GM19324 (cell line): Measurements from ENCODE around the gene C8A.

Experiments used
- ATAC-seq: cut with Tn5 transposase; IDR thresholded peaks from one replicate; pipeline ENCODE4 v1.9.1; 2021; ENCODE audit warnings: mild to moderate bottlenecking, moderate library complexity; ENCODE audit not compliant: unreplicated experiment, low FRiP score

C8A gene

DNA sequence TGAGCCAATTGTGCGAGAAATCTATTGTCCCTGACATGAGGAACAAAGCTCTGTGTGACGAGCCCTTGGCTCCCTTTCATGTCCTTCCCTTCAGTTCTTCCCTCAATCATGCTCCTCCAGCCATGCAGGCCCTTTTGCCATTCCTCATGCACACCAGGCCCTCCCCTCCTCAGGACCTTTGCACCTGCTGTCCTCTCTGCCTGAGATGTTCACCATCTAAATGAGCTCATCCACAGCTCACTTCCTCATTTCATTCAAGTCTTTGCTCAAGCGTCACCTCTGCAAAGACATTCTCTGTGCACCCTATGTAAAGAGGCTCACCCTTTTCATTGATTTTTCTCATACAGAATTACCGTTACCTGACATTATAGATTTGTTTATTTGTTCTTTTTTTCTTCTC lies 67.5 kb downstream of the C8A start:
- ATAC-seq = no peak

DNA sequence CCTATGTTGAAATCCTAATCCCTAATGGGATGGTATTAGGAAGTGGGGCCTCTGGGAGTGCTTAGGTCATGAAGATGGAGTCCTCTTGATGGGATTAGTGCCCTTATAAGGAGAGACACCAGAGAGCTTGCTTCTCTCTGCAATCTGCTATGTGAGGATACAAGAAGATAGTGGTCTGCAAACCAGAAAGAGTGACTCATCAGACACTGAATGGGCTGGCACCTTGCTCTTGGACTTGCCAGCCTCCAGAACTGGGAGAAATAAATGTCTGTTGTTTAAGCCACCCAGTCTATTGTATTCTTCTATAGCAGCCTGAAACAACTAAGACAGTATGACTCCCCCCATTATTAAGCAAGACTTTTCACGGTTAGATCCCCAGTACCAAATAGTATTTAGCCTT lies 67.9 kb downstream of the C8A start:
- no peak for ATAC-seq

DNA sequence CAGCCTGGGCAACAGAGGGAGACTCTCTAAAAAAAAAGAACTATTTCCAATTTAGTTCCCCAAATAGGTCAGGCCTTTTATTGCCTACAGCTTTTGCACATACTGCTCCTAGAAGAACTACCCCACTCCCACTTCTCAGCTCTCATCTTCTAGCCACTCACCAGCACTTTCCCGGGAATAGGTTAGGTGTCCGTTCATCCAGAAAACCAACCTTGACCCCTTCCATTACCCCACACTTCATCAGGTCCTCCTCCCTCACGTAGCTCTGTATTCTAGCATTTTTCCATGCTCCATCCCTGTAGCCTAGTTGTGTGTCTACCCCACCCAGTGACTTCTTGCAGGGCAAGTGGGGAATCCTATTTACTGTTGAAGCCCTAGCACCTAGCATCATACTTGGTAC lies 68.6 kb downstream of the C8A start:
- no peak for ATAC-seq

DNA sequence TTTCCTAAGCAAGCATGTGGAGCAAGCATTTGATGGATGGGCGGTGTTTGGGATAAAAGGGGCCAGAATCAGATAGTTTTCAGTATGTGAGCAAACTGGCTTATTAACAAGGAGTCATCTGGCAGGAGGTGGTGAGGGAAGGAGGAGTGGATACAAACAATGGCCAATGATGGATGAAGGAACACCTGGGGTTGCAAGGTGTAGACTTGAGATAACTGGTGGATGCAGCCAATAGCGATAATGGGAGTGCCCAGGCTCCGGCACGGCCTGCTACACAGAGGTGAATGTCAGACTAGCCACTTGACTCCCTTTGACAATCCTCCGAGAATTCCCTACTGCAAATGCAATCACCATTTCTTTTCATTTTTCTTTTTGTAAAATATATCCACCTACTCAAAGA lies 69.5 kb downstream of the C8A start:
- no peak for ATAC-seq

DNA sequence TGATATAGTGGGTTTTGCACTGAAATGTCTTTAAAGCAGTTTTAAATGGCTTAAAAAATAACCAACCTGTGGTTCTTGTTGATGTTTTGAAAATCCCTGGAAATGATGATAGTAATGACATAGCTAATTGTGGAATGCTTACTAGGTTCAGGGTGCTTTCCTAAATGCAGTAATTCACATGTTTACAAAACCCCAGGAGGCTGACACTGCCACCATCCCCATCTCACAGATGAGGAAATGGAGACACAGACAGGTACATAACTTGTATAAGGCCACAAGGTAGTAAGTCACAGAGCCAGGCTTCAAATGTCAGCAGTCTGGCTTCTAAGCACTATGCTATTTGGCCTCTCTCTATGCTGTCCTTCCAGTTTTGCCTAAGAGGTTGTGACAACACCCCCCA lies 70.6 kb downstream of the C8A start:
- ATAC-seq = no peak

DNA sequence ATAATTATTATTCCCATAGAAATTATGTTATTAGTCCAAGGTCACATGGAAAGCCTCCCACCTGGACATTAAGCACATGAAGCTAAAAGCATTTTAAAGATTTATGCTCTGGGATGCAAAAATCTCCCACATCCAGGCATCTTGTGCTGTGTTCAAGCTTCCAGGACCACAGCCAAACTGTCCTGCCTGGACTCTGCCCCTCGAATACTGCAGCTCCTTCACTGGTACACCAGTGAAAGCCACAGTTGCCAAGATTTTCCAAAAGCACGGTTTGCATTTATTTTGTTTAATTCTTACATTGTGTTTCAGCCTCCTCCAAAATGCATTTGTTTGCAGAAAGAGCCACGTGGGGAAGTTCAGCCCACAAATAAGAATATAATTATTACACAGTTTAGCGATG lies 72.6 kb downstream of the C8A start:
- ATAC-seq = no peak

- ATAC-seq = no peak
Measured at GRCh38 chr1:56927986-56928385, 73.4 kb downstream of the C8A start.

DNA sequence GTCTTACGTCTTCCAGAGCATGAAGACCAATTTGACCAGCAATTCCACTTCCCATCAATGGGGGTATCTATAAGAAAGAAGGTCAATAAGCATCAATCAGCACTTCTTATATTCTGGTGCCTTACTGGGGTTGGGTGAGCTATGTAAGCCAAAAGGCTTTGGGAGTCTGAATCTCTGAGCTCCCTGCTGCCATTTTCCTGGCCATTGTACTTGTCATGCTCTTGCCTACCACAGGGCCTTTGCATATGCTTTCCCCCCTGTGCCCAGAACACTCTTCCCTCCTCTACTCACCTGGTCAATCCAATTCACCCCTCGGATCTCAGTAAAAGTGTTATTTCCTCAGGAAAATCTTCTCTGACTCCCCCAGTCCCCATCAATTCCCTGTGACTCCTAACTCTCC lies 74.9 kb downstream of the C8A start:
- ATAC-seq = no peak

- no peak for ATAC-seq
Measured at GRCh38 chr1:56931211-56931610, 76.6 kb downstream of the C8A start.

DNA sequence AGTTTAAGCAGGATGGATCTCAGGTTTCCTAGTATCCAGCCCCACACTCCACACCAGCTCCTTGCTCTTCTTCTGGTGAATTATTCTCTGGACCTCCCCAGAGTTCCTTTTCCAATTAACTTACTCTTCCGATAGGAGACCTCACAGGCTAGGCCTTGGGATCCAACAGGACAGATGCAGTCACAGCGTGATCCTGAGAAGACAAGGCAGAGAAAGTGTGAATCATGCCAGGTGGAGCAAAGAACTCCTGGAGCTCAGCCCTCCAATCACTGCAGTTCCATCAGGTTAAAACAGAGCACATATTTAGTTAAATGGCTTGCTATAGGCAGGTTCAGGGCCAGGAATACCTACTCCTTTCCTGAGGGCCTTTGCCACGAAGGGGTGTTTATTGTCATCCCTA lies 77.1 kb downstream of the C8A start:
- no peak for ATAC-seq

- no peak for ATAC-seq
Measured at GRCh38 chr1:56933161-56933560, 78.6 kb downstream of the C8A start.

DNA sequence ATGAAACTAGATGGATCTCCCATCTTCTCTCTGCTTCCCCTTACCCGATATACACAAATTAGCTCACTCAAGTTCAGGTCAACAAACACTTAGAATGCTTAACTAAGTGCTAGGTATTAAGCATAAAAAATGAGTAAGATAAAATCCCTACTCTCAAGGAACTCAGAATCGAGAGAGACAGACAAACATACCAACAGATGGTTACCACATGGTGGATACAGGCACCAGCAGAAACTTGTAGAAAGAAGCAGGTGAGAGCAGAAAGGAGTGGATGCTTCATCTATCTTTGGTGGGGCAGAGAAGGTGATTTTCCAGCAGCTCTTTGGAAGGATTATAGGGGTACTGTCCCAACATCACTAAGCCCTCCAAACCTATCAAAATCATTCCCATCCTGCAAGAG lies 79.0 kb downstream of the C8A start:
- no peak for ATAC-seq

GRCh38 chr1:56934430-56935060 lies 79.9 kb downstream of the C8A start:
- ATAC-seq = no peak

DNA sequence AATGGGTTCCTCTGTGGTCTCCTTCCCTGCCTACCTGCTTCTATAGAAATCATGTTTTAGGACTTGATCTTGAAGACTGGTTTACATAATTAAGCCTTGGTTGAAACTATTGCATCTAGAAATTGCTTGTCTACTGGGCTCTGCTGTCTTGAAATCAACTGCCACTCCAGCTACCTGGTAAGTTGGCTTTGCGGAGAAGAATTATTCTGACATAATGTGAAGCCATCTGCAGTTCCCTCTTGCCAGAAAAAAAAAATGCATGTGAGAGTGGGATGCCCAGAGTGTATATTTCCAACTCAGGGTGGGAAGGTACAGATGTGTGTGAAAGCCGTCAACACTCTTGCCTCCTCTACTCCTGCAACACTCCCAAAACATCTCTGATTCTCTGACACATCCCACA lies 84.0 kb downstream of the C8A start:
- ATAC-seq = no peak

DNA sequence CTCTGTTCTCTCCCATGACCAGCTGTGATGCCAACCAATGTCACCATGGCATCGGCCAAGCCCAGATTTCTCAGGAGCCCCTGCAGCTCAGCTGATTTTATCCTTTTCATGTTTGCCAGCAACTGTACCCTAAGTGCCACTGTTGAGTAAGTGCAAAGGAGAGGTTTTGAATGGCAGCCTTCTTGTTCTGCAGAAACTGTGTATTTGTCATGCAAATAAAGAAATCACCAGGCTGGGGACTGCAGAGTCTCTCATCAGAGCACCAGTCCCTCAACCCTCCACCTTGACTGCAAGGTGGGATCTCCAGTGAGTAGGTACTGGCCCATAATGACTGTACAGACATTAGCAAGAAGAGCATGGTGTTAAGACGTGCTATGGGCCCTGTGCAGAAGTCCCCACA lies 84.6 kb downstream of the C8A start:
- ATAC-seq = no peak

GRCh38 chr1:56940039-56940438 lies 85.4 kb downstream of the C8A start:
- ATAC-seq = no peak

DNA sequence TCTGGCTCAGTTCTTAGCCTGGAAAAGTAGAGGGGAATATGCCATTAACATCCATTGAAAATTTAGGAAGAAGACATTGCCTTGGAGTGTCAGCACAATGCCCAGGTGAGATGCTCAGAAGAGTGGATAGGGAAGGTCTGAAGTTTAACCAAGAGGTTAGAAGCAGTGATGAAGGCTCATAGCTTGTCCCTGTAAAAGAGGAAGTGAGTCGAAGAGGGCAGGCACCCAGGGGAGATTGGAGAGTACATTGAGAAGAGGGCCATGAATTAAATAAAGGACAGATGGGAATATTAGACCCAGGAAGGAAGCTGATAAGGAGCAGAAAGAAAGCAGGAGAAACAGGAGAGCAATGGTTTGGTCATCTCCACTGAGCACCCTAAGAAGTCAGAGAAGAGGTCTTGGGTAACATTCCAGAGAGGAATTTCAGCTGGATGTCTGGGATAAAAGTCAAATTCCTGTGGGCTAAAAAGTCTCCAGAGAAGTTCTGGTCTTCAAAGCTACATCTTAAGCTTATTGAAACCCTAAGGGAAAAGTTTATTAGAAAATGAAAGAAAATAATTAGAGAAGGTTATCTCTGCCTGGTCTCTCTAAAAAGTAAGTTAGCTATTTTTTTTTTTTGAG lies 93.9 kb downstream of the C8A start:
- ATAC-seq = no peak

DNA sequence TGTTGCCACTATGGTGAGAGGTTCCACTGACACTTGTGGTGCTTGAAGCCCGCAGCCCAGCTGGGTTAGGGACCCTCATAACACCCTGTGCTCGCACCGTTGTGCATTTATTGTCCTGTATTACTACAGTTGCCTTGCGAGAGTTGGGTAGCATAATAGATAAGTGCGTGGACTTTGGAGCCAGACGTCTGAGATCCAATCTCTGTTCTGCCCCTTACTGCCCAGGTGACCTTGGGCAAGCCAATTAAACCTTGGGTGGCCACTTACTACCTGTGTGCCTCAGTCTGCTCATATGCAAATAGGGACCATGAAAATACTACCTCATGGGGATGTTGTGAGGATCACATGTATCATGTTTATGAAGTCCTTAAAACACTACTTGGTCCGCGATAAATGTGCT lies 97.9 kb downstream of the C8A start:
- ATAC-seq = no peak

DNA sequence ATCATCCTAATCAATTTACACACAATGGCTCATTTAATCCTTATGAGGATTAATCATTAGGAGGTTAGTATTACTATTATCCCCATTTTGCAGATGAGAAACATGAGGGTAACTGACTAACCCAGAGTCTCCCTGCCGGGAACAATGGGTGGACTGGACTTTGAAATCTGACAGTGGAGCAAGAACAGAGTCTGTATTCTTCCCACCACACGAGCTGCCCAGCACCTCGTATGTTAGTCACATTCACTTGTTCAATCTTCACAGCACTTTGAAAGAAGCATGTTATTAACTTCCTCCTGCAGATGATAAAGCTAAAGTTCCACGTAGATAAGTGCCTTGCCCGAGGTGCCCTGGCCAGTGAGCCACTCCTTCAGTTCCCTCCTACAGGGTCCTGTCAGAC lies 98.8 kb downstream of the C8A start:
- ATAC-seq = no peak

- ATAC-seq = no peak
Measured at GRCh38 chr1:56954664-56955063, 100.1 kb downstream of the C8A start.

DNA sequence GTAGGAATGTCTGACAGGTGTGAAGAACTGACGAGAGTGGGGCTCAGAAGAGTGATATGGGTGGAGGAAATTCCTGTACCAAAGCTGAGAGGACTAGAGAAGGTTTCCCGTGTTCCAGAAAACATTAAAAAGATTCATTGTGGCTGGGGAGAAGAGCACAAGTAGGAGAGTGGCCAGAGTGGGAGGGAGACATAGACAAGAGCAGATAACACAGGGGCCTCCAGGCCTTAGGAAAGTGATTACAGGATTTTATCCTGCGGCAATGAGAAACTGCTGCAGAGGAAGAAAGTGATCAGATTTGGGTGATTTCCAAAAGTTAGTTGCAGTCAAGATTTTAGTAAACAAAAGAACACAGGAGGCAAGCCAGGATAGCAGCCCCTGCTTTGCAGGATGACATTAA lies 103.3 kb downstream of the C8A start:
- ATAC-seq = no peak

DNA sequence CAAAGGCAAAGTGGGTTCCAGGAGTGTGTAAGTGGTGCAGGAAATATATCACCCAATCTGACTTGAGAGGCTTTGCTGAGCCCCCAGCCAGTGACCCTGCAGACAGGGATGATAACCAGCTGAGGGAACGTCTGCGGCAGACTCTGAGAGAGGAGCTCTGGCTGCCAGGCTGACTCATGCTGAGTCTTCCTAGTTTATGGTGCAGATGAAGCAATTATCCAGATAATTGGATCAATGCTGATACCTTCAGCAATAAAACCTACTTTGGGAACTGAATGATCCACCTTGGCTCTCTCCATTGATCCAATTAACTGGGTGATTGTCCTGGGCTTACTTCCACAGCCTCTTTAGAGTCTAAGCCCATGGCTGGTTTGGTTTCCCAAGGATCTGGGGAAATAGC lies 103.9 kb downstream of the C8A start:
- ATAC-seq = no peak

- no peak for ATAC-seq
Measured at GRCh38 chr1:56961426-56961825, 106.8 kb downstream of the C8A start.
